ENCODE results near the gene BTAF1. TPM values are rescaled to one million over a fixed set of nuclear protein-coding genes. Genes with fewer than 3 reads are reported as not detected.

The BTAF1 gene

DNA sequence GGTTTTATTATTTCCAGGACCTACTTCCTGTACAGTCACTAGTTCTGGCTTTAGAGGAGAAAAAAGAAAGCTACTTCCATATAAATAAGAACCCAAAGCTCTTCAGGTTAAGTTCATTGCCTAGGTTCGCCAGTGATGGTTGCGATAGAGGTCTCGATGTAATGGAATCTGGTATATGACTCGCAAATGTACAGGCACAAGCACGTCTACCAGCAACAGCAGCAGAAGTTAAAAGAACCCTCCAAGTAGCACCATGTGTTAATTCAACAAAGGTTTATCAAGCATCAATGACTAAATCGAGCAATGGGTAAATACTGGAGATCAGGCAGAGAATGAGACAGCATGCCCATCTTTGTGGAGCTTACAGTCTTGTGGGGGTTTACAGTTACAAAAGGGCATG is 155.4 kb downstream of the BTAF1 start:
- no peaks in the 10 kb centered on the region for H3K79me1 ChIP-seq (replicated peaks; ENCODE audit: low read length, poor library complexity, severe bottlenecking)
- H3K4me1 ChIP-seq (ENCODE audit: control insufficient read depth, insufficient read depth, low read depth, low read length): peaks cover 7% of the 10 kb centered on the region
- no peak overlapping the region for H2BK120ac ChIP-seq (ENCODE audit: low read depth, low read length)
- no peak overlapping the region for H3K27ac ChIP-seq (ENCODE audit: low read length, poor library complexity, severe bottlenecking)
- no peak overlapping the region for H4K8ac ChIP-seq (ENCODE audit: low read length)
- H3K36me3 ChIP-seq (ENCODE audit: control insufficient read depth in 1 of 2, insufficient read depth in 2 of 2, low read depth in 1 of 2, low read length in 2 of 2): peaks cover 0 to 6% of the 10 kb centered on the region in 2 experiments
- no peak overlapping the region for H4K91ac ChIP-seq (ENCODE audit: low read length)
- H3K9me3 ChIP-seq (ENCODE audit: control insufficient read depth, low read length): no peaks in the 10 kb centered on the region
- 95% methylated on average over 6 of the region's 6 CpGs for WGBS
- no peak overlapping the region for H3K4me2 ChIP-seq (ENCODE audit: low read length, poor library complexity, severe bottlenecking)
- no peak overlapping the region for H3K9ac ChIP-seq (ENCODE audit: low read length)
- no peak overlapping the region for H2AFZ ChIP-seq (ENCODE audit: low read depth, low read length)
- no peak overlapping the region for H3K4ac ChIP-seq (ENCODE audit: low read depth in 1 of 2, low read length in 2 of 2)
- no peak overlapping the region for H2AK5ac ChIP-seq (ENCODE audit: low read length, severe bottlenecking)
- H2BK15ac ChIP-seq (ENCODE audit: low read depth, poor library complexity, severe bottlenecking): no peak overlapping the region
- H2BK5ac ChIP-seq (ENCODE audit: low read depth, low read length, poor library complexity, severe bottlenecking): no peak overlapping the region
- no peak overlapping the region for H3K23ac ChIP-seq (ENCODE audit: low read length in 2 of 2)
- DNase-seq: no peak
- no peak overlapping the region for H3K18ac ChIP-seq (ENCODE audit: low read depth in 1 of 2, low read length in 2 of 2)
- H2BK12ac ChIP-seq (ENCODE audit: low read length in 2 of 2): no peak overlapping the region
- no peak overlapping the region for H3K14ac ChIP-seq (ENCODE audit: low read length in 2 of 2)
- no peaks in the 10 kb centered on the region for H3K27me3 ChIP-seq (ENCODE audit: control insufficient read depth in 1 of 2, insufficient read depth in 1 of 2, low read length in 2 of 2)
- no peak overlapping the region for H3K4me3 ChIP-seq (ENCODE audit: insufficient read depth in 1 of 2, low read depth in 1 of 2, low read length in 2 of 2)

Small RNA genes lying within 50 kb of the gene (small RNA-seq; reads per million reads assigned to genes)
- gene AL359198.2 (ENCODE audit: low read depth): not detected
- not detected for gene RF00402 (ENCODE audit: low read depth)
